ENCODE data around the gene CCDC187.
"Not testable (repeated sequence)": the region's sequence is repeated elsewhere in the genome, so short reads cannot be mapped to it uniquely, and the experiment has no call there.

Gene CCDC187

DNA sequence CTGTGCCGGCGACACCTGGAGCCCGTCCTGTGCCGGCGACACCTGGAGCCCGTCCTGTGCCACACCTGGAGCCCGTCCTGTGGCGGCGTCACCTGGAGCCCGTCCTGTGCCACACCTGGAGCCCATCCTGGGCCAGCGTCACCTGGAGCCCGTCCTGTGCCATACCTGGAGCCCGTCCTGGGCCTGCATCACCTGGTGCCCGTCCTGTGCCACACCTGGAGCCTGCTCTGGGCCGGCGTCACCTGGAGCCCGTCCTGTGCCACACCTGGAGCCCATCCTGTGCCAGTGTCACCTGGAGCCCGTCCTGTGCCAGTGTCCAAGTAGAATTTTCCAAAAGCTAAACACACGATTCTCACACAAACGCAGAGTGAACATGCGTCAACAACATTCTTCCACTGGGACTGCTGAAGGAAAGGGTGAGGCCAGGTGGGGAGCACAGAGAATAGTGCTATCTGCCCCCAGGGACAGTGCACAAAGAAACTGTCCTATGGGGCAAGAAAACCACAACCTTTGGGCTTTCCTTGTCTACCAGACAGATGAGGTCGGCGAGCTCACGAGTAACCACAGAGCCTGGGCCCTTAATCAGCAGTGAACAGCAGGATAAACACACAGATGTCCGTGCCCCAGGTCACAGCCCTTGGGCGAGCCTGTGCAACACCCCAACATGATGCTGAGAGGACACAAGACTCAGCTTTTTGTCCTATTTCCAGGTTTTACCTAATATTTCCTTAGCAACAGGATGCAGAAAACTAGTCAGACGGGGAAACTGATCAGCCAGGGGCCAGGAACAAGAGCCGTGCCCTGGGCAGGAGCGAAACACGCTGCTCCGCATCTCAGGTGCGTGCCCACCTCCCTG is 66.2 kb downstream of the CCDC187 start:
- no peak for DNase-seq

DNA sequence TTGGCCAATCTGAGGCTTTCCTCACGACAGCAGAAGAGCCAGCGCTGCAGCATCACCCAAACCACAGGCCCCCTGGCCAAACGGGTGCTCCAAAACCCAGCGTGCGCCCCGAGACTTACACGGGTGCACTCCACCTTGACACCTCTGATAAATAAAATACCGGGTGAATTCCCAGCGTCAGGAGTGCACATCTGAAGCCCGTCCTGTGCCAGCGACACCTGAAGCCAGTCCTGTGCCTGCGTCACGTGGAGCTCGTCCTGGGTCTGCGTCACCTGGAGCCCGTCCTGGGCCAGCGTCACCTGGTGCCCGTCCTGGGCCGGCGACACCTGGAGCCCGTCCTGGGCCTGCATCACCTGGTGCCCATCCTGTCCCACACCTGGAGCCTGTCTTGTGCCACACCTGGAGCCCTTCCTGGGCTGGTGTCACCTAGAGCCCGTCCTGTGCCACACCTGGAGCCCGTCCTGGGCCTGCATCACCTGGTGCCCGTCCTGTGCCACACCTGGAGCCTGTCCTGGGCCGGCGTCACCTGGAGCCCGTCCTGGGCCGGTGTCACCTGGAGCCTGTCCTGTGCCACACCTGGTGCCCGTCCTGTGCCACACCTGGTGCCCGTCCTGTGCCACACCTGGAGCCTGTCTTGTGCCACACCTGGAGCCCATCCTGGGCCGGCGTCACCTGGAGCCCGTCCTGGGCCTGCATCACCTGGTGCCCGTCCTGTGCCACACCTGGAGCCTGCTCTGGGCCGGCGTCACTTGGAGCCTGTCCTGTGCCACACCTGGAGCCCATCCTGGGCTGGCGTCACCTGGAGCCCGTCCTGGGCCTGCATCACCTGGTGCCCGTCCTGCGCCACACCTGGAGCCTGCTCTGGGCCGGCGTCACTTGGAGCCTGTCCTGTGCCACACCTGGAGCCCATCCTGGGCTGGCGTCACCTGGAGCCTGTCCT is 67.2 kb downstream of the CCDC187 start:
- DNase-seq = not testable (repeated sequence)

DNA sequence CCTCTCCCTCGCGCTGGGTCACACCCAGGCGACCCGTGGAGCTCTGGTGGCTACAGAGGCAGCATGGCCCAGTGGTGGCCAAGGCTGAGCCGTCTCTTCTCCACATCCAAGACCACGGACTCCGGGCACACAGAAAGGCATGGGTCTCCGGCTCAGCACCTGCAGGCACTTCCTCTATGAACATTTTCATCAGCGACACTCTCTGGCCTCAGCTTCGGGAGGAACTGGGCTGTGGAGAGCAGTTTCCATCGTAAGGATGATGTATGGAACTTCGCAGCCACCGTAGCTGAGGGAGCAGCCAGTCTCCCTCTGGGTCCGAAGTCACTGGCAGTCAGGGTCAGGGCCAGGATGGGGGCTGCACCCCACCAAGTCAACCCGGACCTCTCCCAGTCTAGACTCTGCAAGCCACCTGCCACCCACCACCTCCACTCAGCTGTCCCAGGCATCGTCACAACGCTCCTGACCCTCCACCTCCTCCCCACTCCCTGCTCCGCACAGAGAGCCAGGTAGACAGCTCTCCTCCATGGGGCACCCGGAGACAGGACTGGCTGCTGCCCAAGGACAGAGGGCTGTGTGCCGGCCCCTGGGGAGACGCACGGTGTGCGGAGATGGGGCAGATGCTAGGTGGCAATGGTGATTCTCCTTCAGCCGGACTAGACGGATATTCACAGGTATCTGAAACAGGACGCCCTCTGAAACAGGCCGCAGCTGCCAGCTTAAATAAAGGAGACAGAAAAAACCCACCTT is 68.0 kb downstream of the CCDC187 start:
- no peak for DNase-seq

DNA sequence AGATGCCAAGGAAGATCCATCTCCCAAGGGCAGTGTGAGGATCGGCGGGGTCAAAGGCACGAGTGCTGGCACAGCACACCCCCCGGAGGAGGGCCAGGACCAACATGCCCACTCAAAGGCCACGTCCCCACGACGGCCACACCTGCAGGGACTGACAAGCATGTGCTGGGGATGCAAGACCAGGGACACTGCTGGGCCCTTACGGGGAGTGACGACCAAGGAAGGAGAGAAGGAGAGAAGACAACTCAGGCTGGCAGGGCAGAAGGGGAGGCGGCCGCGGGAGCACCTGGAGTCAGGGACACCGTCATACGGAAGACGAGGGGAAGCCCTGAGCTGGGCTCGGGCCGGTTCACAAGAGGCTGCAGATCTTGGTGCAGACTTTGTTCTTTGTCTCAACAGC is 68.7 kb downstream of the CCDC187 start:
- no peak for DNase-seq

DNA sequence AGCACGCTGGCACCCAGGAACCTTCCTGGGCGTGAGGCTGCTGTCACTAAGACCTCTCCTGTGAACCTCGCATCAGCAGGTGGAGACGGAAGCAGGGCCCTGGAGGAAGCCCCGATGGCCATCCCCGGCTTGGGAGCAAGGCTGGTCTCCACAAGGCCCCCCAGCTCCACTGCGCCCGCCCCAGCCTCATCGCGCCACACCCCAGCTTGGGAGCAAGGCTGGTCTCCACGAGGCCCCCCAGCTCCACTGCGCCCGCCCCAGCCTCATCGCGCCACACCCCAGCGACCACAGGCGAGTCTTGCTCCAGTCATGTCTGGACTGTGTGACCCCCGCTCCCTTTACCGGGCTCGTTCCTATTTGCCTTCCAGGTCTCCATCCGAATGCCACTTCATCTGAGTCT is 69.3 kb downstream of the CCDC187 start:
- no peak for DNase-seq

DNA sequence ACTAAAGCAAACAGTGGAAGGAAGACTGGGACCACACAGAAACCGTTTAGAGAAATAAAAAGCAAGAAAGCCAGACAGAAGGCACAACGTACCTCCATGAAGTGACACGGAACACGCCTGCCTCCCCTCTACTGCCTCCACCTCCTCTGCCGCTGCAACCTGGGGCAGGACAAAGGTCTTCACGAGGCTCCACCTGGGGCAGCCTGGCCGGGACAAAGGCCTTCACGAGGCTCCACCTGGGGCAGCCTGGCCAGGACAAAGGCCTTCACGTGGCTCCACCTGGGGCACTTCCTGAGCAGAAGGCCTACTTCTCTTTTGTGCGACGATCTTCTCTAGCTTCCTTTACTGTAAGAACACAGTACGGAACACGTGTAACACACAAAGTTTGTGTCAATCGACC is 70.0 kb downstream of the CCDC187 start:
- DNase-seq = no peak

DNA sequence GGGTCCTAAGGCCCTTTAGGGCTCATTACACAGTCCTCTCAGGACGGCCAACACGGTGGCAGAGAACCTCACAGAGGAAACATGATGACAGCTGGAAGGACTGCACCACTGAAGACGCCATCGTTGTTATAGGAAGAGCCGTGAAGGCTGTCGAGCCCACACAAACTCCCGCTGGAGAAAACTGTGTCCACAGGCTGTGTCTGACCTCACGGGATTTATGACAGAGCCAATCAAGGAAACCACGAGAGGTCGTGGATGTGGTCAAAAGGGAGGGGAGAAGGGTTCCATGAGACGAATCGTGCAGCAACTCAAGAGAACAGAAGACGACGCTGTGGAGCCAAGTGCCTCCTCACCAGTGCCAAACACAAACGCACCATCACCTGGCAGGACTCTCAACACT is 70.5 kb downstream of the CCDC187 start:
- no peak for DNase-seq

DNA sequence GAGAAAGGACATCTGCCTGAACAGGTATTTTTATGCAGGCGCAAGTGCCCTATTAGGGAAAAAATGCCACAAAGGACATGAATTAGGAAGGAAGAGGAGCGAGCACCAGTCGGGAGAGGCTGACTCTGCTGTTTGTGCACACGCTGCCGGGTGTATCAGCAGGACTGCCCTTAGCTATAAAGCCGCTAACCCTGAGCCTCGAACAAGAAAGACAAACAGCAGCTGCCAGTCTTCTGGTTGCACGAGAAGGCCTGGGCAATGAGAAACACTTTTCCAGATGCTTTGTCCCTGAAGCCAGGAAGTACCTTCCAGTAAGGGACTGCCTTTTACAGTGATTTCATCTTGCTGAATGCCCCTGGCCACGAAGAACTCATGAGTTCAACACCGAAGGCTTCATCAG is 70.9 kb downstream of the CCDC187 start:
- no peak for DNase-seq

DNA sequence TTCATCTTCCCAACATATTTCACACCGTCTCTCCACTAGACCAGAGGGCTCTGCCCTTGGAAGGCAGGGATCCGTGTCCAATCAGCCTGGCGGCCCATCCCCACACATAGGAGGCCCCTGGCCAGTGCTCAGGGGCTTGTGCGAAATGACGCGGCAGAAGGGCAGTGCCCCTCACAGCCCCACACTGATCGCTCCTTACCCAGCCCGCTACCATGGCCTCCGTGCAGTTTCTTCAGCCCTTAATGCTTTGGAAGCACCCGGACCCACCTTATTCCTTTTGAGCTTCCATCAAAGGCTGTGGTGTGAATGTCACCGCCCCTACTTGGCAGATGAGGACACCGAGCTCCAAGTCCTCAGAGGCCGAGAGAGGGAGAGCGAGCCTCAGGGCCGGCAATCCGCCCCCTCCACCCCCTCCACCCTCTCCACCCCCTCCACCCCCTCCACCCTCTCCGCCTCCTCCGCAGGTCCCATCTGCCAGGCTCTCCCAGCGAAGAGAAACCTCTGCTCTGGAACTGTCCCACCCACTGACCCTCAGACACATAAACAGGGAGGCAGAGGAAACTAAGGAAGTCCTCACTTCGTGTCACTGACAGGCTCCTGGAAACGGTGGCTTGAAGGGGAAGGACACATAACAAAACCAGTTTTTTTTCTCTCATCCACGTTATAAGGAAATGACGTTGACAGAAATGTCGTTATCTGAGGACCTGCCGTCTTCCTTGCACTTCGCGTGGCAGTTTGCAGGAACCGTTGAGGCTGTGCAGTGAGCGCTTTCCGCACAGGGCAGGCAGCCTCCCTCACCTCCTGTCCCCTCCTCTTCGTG is 72.2 kb downstream of the CCDC187 start:
- no peak for DNase-seq

DNA sequence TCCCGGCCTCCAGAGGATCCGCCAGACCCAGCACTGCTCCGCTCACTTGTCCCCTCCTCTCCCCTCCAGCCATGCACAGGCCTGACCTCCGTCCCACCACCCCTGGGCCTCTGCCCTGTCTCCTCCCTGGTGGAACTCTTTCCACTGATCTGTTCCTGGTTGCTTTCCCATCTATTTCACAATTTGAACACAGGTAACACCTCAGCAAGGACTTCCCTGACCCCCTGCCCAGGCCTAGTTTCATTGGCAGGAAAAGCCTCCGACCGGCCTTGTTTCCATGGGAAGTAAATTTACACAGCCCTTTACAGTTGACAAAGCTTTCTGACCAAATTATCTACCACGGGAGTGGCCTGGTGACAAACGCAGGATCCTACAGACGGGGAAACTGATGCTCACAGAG is 73.1 kb downstream of the CCDC187 start:
- no peak for DNase-seq

DNA sequence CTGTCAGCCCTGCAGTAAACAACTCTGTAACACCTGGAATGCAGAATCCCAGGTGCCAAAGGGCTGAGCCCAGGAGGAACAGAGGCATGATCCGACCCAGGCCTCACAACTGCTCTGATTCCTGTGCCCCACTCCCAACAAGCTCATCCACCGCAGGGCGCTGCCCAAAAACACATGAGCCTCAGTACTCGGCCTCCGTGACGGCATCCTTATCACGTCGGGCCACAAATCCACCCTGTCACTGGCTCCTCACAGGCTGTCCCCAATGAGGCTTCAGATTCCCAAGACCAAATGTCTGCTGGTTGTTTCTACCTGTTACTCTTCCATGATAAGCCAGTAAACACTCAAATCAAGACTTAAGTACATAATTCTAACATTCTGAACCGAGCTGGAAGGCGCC is 73.5 kb downstream of the CCDC187 start:
- no peak for DNase-seq

DNA sequence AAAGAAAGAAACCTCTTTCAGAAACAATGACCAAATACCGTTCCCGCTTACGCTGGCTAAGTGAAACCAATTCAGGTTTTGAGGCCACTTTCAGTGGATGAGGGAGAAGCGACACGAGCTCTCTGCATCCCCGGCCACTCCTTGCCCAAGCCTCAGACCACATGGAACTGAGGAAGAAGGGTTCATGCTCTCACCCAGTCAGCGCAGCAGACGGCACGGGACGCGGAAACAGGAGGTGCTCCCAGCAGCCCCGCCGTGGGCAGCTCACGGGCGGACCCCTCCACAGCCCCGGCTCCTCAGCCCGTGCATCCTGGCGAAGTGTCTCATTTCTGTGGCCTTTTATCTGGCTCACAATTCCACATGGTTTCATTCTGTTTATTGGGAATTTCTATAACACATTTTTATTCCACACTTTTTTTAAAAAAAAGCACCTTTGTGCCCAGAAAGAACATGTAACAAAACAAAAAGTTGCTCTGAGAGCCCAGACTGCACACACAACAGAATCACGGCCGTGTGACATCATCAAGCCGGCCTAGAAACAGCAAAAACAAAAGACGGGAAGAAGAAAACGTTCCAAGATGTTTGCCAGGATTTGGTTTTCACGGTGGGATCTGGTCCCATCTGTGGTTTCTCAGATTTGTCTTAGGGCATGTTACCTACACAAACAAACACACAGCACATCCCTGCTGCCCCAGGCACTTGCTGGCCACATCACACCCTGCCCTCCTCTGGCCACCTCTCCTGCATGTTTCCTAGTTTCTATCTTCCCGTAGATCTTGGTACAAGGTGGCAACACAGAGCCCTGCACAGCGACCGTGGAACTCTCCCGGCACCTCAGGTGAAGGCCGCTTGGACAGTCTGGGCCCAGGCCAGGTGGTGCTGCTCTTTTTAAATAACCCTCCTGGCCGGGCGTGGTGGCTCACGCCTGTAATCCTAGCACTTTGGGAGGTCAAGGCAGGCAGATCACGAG is 74.5 kb downstream of the CCDC187 start:
- peak; percentile 20 for DNase-seq

DNA sequence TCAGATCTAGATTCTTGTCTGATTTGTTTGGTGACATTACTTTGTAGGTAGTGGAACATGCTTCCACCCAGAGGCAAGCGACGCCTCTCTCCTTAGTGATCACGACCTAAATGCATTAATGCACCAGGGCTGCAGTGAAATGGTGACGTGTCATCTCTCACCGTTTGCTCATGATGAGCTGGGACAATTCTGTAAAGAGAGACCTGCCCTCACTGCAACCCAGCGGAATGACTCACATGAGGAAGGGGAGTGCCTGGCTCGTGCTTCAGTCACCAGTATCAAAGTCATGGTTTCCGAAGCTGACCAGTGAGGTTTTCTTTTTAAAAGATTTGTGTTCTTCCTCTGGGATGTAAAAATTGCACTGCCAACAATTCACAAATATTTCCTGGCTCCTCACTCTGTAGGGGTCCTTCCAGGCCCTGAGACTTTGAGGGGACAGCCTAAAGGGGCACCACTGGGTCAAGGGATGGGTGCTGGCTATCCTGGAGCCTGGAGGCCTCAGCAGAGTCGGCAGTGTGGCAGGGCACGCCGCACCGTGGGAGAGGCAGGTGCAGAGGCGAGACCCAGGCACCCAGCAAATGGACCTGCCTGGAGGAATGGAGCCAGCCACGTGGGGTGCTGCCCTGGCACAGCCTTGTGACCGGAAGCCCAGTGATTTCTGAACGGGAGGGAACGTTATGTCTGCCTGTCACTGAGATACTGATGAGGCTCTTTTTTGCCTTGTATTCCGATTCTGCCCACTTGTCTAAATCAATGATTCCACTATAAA is 75.6 kb downstream of the CCDC187 start:
- peak; percentile 47 for DNase-seq

DNA sequence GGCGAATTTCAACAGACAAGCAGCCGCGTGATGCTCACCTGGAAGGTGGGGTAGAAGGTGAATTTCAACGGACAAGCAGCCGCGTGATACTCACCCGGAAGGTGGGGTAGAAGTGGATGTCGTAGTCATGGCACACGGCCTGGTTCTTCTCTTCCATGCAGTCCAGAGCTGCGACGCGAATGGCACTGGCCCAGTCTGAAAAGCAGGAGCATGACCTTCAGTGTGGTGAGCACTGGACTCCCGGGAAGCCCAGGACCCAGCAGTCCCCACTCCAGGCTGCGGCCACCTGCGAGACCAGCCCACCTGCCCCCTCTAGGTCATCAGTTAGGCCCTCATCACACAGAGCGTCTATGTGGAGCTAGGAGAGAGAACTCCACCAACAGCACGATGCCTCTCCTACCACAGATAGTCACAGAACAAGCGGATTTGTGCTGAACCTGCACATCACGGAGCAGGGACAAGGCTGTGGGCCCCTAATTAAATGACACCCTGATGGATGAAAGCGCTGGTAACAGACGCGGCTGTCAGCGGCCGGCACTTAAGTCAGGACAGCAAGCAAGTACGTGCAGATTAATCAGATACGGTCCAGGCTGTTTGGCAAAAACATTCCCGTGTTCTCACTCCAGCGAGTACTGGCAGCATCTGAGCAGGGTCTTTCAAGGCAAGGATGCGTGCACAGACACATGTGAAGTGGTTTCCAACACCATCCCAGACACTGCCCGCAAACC is 77.0 kb downstream of the CCDC187 start:
- DNase-seq = no peak

DNA sequence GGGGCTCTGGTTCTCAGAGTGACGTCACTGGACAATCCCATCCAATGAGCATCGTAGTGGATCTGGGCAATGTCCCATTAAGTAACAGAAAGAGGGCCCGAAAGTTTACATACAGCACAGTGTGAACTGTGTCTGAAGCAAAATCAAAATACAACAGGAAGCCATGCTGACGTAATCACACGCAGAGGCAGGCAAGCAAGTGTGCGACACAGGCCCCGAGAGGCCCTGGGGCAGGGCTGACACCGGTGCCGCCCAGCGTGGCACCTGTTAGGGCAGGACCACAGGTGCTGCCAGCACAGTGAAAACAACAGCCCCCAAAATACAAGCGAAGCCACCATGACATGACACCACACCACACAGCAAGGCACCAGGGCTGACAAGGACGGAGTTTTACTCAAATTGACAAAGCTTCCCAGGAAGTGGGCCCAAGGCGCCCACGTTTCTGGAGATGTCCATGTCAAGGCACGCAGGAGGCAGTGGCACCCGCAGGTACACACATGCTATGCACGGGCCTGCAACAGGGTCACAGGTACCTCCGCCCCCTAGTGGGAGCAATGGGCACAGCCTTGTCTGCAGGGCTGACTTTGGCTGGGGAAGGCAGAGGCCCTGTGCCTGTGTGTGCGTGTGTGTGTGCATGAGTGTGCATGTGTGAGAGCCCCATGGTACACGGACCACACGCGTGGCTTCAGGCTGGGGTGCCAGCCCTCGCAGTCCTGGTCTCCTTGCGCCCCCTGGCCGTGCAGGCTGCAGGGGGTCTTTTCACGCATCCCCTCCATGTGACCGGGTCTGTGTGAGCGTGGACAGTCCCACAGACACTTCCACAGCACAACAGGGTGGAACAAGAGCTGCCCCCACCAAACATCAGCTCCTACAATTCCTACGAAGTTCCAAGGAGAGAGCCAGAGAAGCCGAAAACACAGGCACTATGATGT is 77.9 kb downstream of the CCDC187 start:
- DNase-seq = no peak

DNA sequence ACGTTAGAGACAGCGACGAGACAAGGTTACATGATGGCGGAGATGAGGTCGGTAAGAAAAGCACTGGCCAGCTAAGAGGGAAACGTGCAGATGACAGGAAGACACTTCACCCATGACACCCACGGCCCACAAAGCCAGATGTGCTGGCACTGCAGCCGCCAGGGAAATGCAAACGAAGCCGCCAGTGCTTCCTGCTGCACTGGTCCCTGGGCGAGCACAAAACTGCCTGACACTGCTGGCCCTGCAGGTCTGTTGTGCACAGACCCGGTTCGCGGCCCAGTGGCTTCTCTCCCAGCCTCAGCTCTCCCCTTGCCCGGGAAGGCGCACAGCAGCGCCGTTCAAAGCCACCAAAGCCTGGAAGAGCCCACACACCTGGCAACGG is 78.5 kb downstream of the CCDC187 start:
- DNase-seq = no peak

DNA sequence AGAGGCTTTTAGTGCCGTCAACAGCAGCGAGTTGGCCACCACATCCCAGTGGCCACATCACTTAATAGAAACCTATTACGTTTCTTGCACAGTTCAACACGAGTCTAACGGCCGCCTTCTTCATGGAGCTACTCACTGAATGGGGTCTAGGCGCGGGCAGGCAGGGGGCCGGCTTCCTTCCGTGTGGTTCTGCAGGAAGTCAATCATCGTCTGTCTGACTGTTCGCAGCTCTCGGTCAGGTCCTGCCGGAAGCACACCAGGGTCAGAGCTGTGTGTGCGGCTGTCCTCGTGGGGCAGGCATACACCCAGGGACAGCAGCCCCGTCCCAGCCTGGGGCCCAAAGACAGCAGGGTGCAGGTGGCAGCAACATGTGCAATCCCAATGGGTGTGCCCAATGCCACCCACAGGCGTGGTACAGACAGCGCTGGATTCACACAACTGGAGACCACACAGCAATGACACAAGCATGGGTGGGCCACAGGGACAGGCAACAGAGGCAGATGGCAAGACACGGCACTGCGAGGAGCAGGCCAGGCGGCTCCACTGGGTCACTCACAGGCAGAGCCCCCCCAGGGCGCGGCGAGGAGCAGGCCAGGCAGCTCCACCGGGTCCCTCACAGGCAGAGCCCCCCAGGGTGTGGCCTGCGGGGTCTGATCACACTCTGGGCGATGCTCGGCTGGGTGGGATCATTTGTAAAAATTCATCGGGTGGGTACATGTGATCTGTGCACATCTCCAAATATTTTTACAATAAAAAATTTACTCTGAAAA is 79.8 kb downstream of the CCDC187 start:
- DNase-seq = no peak

DNA sequence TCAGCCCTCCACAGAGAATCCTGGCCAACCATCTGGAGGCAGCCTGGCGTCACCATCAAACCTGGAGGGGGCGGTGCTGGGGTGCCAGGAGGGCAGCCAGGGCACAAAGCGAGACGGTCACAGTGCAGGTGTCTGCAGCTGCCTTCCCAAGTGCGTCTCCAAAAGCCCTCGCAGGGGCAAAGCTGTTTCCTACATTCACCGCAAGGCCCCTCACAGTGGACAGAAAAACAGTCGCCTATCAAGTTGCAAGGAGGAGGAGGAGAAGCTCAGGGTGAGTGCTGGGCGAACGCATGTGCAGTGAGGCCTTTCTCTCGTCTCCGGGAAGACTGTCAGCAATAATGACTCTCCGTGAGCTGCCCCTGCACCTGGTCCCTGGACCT is 81.0 kb downstream of the CCDC187 start:
- no peak for DNase-seq
